Measurements from ENCODE around the gene GRM2. TPM values are rescaled to one million over a fixed set of nuclear protein-coding genes. Genes with fewer than 3 reads are reported as not detected.

The GRM2 gene
- total RNA-seq, 4 donors from 2014 or later = 0.12 to 0.13 TPM; not detected in 2

GRCh38 chr3:51692980-51693395 is 13.9 kb upstream of the GRM2 start:
- H3K9me3 ChIP-seq = no peaks in the 10 kb centered on the region
- 87 to 95% methylated on average over 4 of the region's 8 CpGs for WGBS, 2 donors (ENCODE audit: low coverage in 1 of 2)
- ATAC-seq = no peak
- no peak overlapping the region for H3K4me3 ChIP-seq
- no peak overlapping the region for H3K27ac ChIP-seq
- TF ChIP-seq EP300 (IDR thresholded peaks at IDR 0.05) (no peak), POLR2A (IDR thresholded peaks at IDR 0.05) (no peak), POLR2AphosphoS5 (IDR thresholded peaks at IDR 0.05) (no peak)
- TF ChIP-seq, protein P1, sequence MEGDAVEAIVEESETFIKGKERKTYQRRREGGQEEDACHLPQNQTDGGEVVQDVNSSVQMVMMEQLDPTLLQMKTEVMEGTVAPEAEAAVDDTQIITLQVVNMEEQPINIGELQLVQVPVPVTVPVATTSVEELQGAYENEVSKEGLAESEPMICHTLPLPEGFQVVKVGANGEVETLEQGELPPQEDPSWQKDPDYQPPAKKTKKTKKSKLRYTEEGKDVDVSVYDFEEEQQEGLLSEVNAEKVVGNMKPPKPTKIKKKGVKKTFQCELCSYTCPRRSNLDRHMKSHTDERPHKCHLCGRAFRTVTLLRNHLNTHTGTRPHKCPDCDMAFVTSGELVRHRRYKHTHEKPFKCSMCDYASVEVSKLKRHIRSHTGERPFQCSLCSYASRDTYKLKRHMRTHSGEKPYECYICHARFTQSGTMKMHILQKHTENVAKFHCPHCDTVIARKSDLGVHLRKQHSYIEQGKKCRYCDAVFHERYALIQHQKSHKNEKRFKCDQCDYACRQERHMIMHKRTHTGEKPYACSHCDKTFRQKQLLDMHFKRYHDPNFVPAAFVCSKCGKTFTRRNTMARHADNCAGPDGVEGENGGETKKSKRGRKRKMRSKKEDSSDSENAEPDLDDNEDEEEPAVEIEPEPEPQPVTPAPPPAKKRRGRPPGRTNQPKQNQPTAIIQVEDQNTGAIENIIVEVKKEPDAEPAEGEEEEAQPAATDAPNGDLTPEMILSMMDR (IDR thresholded peaks at IDR 0.05) = no peak
- H3K4me1 ChIP-seq = peaks cover 0 to 3% (median 0%) of the 10 kb centered on the region in 3 donors
- H3K27me3 ChIP-seq = no peaks in the 10 kb centered on the region
- peaks cover 0 to 100% of the 10 kb centered on the region in 2 donors for H3K36me3 ChIP-seq

DNA sequence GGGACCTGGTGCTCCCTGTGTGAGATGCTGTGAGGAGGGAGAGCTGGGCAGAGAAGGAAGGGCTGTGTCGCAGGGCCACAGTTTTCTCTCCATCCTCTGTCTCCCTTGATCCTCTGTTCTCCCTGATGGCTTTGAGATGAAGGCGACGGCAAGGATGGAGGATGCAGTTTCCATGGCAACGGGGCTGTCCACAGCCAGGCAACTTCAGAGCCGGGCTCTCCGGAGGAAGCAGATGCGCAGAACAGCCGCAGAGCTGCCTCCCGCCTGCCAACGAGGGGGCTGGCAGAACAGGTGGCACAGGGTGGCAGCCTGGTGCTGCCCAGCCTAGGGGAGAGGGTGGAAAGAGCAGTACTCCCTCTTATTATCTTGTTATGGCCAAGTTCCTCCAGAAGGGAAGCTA is 9.9 kb upstream of the GRM2 start:
- TF ChIP-seq POLR2A (IDR thresholded peaks at IDR 0.05) (no peak), EP300 (IDR thresholded peaks at IDR 0.05) (no peak), POLR2AphosphoS5 (IDR thresholded peaks at IDR 0.05) (no peak)
- TF ChIP-seq, protein P1 (IDR thresholded peaks at IDR 0.05) = no peak
- Histone ChIP-seq H3K4me3 (no peak overlapping the region), H3K4me1 (no peaks in the 10 kb centered on the region), H3K36me3 (peaks cover 0 to 100% of the 10 kb centered on the region in 2 donors), H3K9me3 (no peaks in the 10 kb centered on the region), H3K27ac (no peak overlapping the region), H3K27me3 (no peaks in the 10 kb centered on the region)
- WGBS, 2 donors (ENCODE audit: low coverage in 1 of 2) = 100% methylated on average over 3 of the region's 10 CpGs; no CpG with 5 or more reads in 1 of the 2 donors
- ATAC-seq = no peak

DNA sequence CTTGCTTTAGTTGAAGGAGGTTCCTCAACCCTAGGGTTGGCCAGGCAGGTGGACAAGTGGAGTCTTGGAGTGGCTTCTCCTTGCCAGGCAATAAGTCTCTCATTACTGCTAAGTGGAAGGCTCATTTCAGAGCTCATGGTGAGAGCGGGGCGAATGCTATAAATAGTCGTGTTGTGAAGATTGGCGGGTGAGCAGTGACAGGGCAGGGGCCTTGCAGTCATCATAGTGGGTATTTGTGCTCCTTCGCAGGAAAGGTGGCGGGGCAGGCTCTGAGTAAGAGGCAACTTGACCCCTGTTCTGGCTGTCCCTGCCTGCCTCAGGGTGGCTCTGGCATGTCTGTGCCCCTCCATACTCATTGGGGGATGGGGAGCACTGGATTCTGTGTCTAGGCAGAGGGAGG is 8.7 kb upstream of the GRM2 start:
- TF ChIP-seq, protein P1 (IDR thresholded peaks at IDR 0.05) = no peak
- TF ChIP-seq POLR2AphosphoS5 (IDR thresholded peaks at IDR 0.05) (no peak), POLR2A (IDR thresholded peaks at IDR 0.05) (no peak), EP300 (IDR thresholded peaks at IDR 0.05) (no peak)
- H3K36me3 ChIP-seq = peaks cover 0 to 100% of the 10 kb centered on the region in 2 donors
- no peaks in the 10 kb centered on the region for H3K9me3 ChIP-seq
- no peaks in the 10 kb centered on the region for H3K27me3 ChIP-seq
- no peak overlapping the region for H3K27ac ChIP-seq
- no peak overlapping the region for H3K4me3 ChIP-seq
- no peaks in the 10 kb centered on the region for H3K4me1 ChIP-seq
- 100% methylated on average over 1 of the region's 6 CpGs; no CpG with 5 or more reads in 1 of the 2 donors for WGBS, 2 donors (ENCODE audit: low coverage in 1 of 2)
- ATAC-seq = no peak

DNA sequence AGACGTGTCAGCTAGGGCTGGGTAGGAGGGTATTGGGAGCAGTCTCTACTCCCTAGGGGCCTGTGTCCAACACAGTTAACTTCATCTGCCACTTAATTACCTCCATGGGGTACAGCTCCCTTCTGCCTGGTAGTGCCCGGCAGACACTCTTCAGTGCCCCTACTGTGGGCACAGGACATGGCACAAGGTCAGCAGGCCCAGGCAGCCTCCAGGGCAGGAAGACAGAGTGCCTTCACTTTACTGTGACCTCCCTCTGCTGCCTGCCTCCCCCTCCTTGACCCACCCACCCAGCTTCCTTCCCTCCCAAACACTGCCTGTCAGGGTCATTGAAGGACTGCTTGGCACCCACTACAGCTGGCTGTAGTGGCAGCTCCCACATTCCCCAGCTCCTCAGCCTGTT is 6.5 kb upstream of the GRM2 start:
- H3K27ac ChIP-seq = no peak overlapping the region
- 100% methylated on average over 1 of the region's 2 CpGs for WGBS, 2 donors (ENCODE audit: low coverage in 1 of 2)

DNA sequence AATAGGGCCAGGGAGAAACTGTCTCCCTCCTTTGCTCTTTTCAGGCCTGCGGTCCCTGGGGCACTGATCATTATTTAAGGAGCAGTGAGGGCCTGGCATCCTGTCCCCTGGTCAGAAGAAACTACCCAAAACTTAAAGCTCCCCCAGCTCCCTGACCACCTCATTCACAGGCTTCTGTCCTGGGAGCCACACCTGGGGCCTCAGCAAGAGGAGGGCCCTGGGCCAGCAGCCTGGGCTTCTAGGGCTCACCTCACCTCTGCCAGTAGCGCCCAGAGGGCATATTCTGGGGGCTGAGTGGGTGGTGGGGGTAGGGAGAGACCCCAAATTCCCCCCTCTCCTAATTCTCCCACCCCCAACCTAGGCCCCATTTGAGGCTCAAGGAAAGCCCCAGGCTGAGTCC is 4.7 kb upstream of the GRM2 start:
- Histone ChIP-seq H3K4me1 (peaks cover 0 to 8% (median 0%) of the 10 kb centered on the region in 3 donors), H3K27ac (no peak overlapping the region), H3K9me3 (no peaks in the 10 kb centered on the region), H3K36me3 (peaks cover 0 to 89% of the 10 kb centered on the region in 2 donors), H3K4me3 (no peak overlapping the region), H3K27me3 (no peaks in the 10 kb centered on the region)
- no peak for ATAC-seq
- 100% methylated on average over 1 of the region's 2 CpGs; no CpG with 5 or more reads in 1 of the 2 donors for WGBS, 2 donors (ENCODE audit: low coverage in 1 of 2)
- TF ChIP-seq POLR2AphosphoS5 (IDR thresholded peaks at IDR 0.05) = no peak
- TF ChIP-seq, protein P1 (IDR thresholded peaks at IDR 0.05) = no peak
- no peak for TF ChIP-seq EP300 (IDR thresholded peaks at IDR 0.05)
- no peak for TF ChIP-seq POLR2A (IDR thresholded peaks at IDR 0.05)

More for the DNA sequence above, 6.5 kb upstream of the GRM2 start:
- TF ChIP-seq EP300 (IDR thresholded peaks at IDR 0.05) (no peak), POLR2AphosphoS5 (IDR thresholded peaks at IDR 0.05) (no peak), POLR2A (IDR thresholded peaks at IDR 0.05) (no peak)
- TF ChIP-seq, protein P1 (IDR thresholded peaks at IDR 0.05) = no peak
- no peak for ATAC-seq
- no peak overlapping the region for H3K4me3 ChIP-seq
- no peaks in the 10 kb centered on the region for H3K4me1 ChIP-seq
- H3K27me3 ChIP-seq = no peaks in the 10 kb centered on the region
- H3K36me3 ChIP-seq = peaks cover 0 to 100% of the 10 kb centered on the region in 2 donors
- H3K9me3 ChIP-seq = no peaks in the 10 kb centered on the region
